OCI-LY7 (cell line): Measurements from ENCODE around the gene IQCH.

Experiments
- EZH2phosphoT487 ChIP-seq: fragments of 200-600 bp; sonication (generic); IDR thresholded peaks from 2 replicates; pipeline ENCODE4 v1.6.1; 2018; ENCODE audit warnings: low read depth, borderline replicate concordance, mild to moderate bottlenecking, mixed run types, antibody characterized with exemption, low read length, moderate library complexity, mixed read lengths
- TF ChIP-seq, protein P1 (sequence below): fragments of 200-600 bp; sonication (generic); conservative IDR thresholded peaks from 2 replicates; pipeline ENCODE4 v1.5.1; 2014; ENCODE audit warnings: mild to moderate bottlenecking, antibody characterized with exemption, low read length, moderate library complexity, mixed read lengths

- TF ChIP-seq, protein P1, sequence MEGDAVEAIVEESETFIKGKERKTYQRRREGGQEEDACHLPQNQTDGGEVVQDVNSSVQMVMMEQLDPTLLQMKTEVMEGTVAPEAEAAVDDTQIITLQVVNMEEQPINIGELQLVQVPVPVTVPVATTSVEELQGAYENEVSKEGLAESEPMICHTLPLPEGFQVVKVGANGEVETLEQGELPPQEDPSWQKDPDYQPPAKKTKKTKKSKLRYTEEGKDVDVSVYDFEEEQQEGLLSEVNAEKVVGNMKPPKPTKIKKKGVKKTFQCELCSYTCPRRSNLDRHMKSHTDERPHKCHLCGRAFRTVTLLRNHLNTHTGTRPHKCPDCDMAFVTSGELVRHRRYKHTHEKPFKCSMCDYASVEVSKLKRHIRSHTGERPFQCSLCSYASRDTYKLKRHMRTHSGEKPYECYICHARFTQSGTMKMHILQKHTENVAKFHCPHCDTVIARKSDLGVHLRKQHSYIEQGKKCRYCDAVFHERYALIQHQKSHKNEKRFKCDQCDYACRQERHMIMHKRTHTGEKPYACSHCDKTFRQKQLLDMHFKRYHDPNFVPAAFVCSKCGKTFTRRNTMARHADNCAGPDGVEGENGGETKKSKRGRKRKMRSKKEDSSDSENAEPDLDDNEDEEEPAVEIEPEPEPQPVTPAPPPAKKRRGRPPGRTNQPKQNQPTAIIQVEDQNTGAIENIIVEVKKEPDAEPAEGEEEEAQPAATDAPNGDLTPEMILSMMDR, result no peak
- TF ChIP-seq EZH2phosphoT487, result no peak
These were observed 227.1 kb downstream of the IQCH start for GRCh38 chr15:67481680-67482079.
